K562 (cell line): ENCODE measurements around the gene OGFR. TPM values are rescaled to one million over a fixed set of nuclear protein-coding genes. Genes with fewer than 3 reads are reported as not detected.

Source experiments
- ATAC-seq: fragments of 200-7000 bp; cut with Tn5 transposase; 3 replicates; pipeline ENCODE4 v1.9.1; 2020; ENCODE audit warnings: moderate library complexity
- BruUV-seq: library from RNA; stranded (reverse); fragments of 400-500 nt; replicated peaks from 2 replicates; lab custom pipeline; 2021; lab: Mats Ljungman, UMichigan
- CTCF ChIA-PET: fragments of 300-600 bp; formaldehyde crosslinking; extraction: SDS; loops from one replicate; lab custom pipeline; 2021; ENCODE audit warnings: low intra/inter-chr PET ratio; lab: Yijun Ruan, JAX
- POLR2A ChIA-PET: fragments of 300-600, 350-650 bp; sonication (Branson Sonifier 250); formaldehyde crosslinking; extraction: SDS; loops from one replicate; lab custom pipeline; 2021; ENCODE audit warnings: antibody characterized with exemption, inconsistent platforms; lab: Yijun Ruan, JAX
- DNase-seq, 4 experiments: peaks; one replicate each; pipeline versions ENCODE4 v3.0.0 to v3.0.0-alpha.2; 2011 to 2018; ENCODE audit warnings: low spot score in 3 of 4, mixed read lengths in 3 of 4; ENCODE audit errors: extremely low read depth in 1 of 4
- FAIRE-seq: peaks from 2 replicates; lab custom pipeline; 2011; peaks lifted over from hg19 to GRCh38; lab: Jason Lieb, UNC
- H2AFZ ChIP-seq: 2 replicates; pipeline ENCODE4 v1.6.0; 2011; ENCODE audit warnings: low read depth, low read length, control low read depth, inconsistent platforms
- H3K27ac ChIP-seq: fragments of 200-600 bp; 3 replicates; pipeline ENCODE4 v1.8.0; 2011; ENCODE audit warnings: low read depth, mild to moderate bottlenecking, control low read depth, inconsistent platforms, low read length, moderate library complexity, mixed read lengths; ENCODE audit errors: extremely low read depth
- H3K27me3 ChIP-seq, 2 experiments: fragments of 300-600 bp in 1 of 2; 2 replicates in 1 of 2; 3 replicates in 1 of 2; pipeline versions ENCODE4 v1.6.0 to v1.8.0; 2011; ENCODE audit warnings: inconsistent platforms in 2 of 2, low read length in 2 of 2, mild to moderate bottlenecking in 1 of 2, mixed read lengths in 1 of 2, moderate library complexity in 1 of 2; ENCODE audit not compliant: control insufficient read depth in 2 of 2, insufficient read depth in 2 of 2
- H3K36me3 ChIP-seq: fragments of 300-600 bp; 3 replicates; pipeline ENCODE4 v1.8.0; 2011; ENCODE audit warnings: mild to moderate bottlenecking, low read length, inconsistent platforms; ENCODE audit not compliant: control insufficient read depth, insufficient read depth
- H3K4me1 ChIP-seq, 2 experiments: fragments of 200-600 bp in 1 of 2; replicated peaks in 1 of 2; 2 replicates in 1 of 2; 3 replicates in 1 of 2; pipeline versions ENCODE4 v1.5.1 to v1.8.0; 2011; ENCODE audit warnings: inconsistent platforms in 2 of 2, low read length in 2 of 2, mild to moderate bottlenecking in 1 of 2, mixed read lengths in 1 of 2, moderate library complexity in 1 of 2; ENCODE audit not compliant: control insufficient read depth in 2 of 2, insufficient read depth in 2 of 2
- H3K4me2 ChIP-seq: 2 replicates; pipeline ENCODE4 v1.6.1; 2011; ENCODE audit warnings: low read length, control low read depth, inconsistent platforms, mixed read lengths; ENCODE audit not compliant: insufficient read depth
- H3K4me3 ChIP-seq: fragments of 200-600 bp; sonication (generic), shearing (Covaris generic); 2 replicates; pipeline ENCODE4 v1.5.1; 2016; ENCODE audit warnings: control low read depth, inconsistent platforms
- H3K79me2 ChIP-seq: fragments of 200-600 bp; 3 replicates; pipeline ENCODE4 v1.8.0; 2011; ENCODE audit warnings: low read length, inconsistent platforms; ENCODE audit not compliant: control insufficient read depth, insufficient read depth
- H3K9ac ChIP-seq, 2 experiments: 2 replicates each; pipeline versions ENCODE4 v1.6.0 to v1.6.1; 2011; ENCODE audit warnings: low read depth in 2 of 2, low read length in 2 of 2, control low read depth in 1 of 2, inconsistent platforms in 1 of 2, mild to moderate bottlenecking in 1 of 2, mixed read lengths in 1 of 2; ENCODE audit not compliant: insufficient read depth in 1 of 2
- H3K9me1 ChIP-seq: one replicate; pipeline ENCODE4 v1.6.0; 2011; ENCODE audit warnings: inconsistent platforms, mild to moderate bottlenecking, low read length, moderate library complexity; ENCODE audit not compliant: control insufficient read depth, insufficient read depth
- H3K9me3 ChIP-seq: replicated peaks from 2 replicates; pipeline ENCODE4 v1.5.1; 2011; ENCODE audit warnings: low read depth, low read length, inconsistent platforms; ENCODE audit not compliant: control insufficient read depth, insufficient read depth
- H4K20me1 ChIP-seq: replicated peaks from 2 replicates; pipeline ENCODE4 v1.6.1; 2011; ENCODE audit warnings: low read length, inconsistent platforms, mixed read lengths; ENCODE audit not compliant: control insufficient read depth, insufficient read depth
- GABPA ChIP-seq: fragments of 200-800 bp; sonication (Bioruptor generic); conservative IDR thresholded peaks from 2 replicates; pipeline ENCODE4 v1.6.1; 2016; ENCODE audit warnings: low read depth, missing genetic modification characterization, missing compliant biosample characterization
- NCOA6 ChIP-seq: fragments of 450-650 bp; IDR thresholded peaks from 2 replicates; pipeline ENCODE4 v1.6.1; 2017; ENCODE audit warnings: mild to moderate bottlenecking
- RAD51 ChIP-seq: fragments of 450-650 bp; IDR thresholded peaks from 2 replicates; pipeline ENCODE4 v1.7.1; 2016; ENCODE audit warnings: low read depth, mild to moderate bottlenecking, borderline replicate concordance
- WGBS: fragments of 100-300 bp; shearing (Covaris generic); methylation state at CpG from one replicate; pipeline ENCODE4 v1.1.6; 2016; ENCODE audit warnings: low coverage, mixed read lengths; ENCODE audit not compliant: insufficient coverage; ENCODE audit errors: missing lambda C conversion rate; 5-methylcytosine and 5-hydroxymethylcytosine counted together
- in situ Hi-C: fragments of 300-500 bp; cut with MboI; formaldehyde crosslinking; loops from 4 replicates; pipeline ENCODE4 v1.15.0; 2018; ENCODE audit warnings: inconsistent platforms, mixed read lengths
- intact Hi-C: fragments of 100-400 bp; cut with micrococcal nuclease; formaldehyde crosslinking; loops from 2 replicates; pipeline ENCODE4 v1.14.2; 2022
- polyA plus RNA-seq, 8 experiments: library from polyadenylated mRNA; depleted of rRNA in 4 of 8; stranded (reverse) in 5 of 8; unstranded in 3 of 8; fragments of >200 nt; fragmentation: Nextera tagmentation in 2 of 8; fragmentation: Illumina TruSeq in 1 of 8; extraction: Ambion mirVana in 2 of 8; extraction: Trizol in 1 of 8; gene quantifications; 2 replicates each; pipeline versions ENCODE4 v1.2.1 to v1.2.3, GENCODE V29; 2011 to 2014; ENCODE audit warnings: inconsistent platforms in 1 of 8, missing spikeins in 1 of 8
- total RNA-seq, 7 experiments: library from RNA; depleted of rRNA in 6 of 7; stranded (reverse); fragments of >200 nt in 6 of 7; fragmentation: Illumina TruSeq in 2 of 7; extraction: Trizol in 2 of 7; gene quantifications; 2 replicates each; pipeline versions ENCODE4 v1.2.1 to v1.2.3, GENCODE V29; 2011 to 2021; ENCODE audit warnings: low replicate concordance in 1 of 7
- TF ChIP-seq, protein P1 (sequence below): fragments of 250-450 bp; sonication (Bioruptor Pico); IDR thresholded peaks from 2 replicates; pipeline ENCODE4 v1.4.0; 2020; ENCODE audit warnings: mild to moderate bottlenecking, moderate library complexity
- TF ChIP-seq, protein P2 (sequence below): fragments of 450-650 bp; IDR thresholded peaks from 2 replicates; pipeline ENCODE4 v1.7.1; 2018; ENCODE audit warnings: mild to moderate bottlenecking, low read depth; ENCODE audit not compliant: partially characterized antibody

Gene OGFR
- total and polyA plus RNA-seq, 9 of the 15 experiments (the other 6 are each of a cell fraction or from before 2014, with no cell fraction given): 0.39 to 56.3 (median 17.5) TPM

DNA sequence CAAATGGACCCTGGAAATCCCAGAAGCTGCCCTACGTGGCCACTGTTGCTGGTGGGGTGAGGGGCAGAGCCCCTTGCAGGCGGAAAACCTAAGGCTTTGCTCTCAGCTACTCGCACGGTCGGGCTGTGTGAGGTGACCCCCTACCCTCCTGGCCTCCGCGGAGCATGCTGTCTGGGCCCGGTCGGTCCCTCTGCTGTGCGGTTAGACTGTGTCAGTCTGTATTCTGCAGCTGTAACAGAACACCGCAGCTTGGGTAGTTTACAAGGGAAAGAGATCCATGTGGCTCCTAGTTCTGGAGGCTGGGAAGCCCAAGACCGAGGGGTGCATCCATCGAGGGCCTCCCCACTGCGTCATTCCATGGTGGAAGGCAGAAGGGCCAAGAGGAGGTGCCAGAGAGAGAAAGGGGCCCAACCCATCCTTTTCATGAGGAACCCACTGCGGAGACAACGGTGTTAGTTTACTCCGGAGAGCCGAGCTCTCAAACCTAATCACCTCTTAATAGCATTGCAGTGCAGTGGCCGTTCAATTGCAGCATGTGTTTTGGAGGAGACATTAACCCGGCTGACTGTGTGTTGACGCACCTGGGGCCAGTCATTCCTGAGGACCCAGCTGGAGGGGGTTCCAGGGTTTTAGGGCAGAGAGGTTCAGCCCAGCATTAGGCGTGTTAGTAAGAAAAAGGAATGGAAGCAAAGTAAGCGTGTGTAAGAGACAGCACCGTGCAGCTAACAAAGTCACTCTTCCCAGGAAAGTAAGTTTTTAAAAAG, 30.5 kb downstream of the OGFR start:
- Histone ChIP-seq H3K27ac (no peak overlapping the region), H3K79me2 (no peaks in the 10 kb centered on the region), H3K9me1 (no peaks in the 10 kb centered on the region), H3K4me2 (no peak overlapping the region), H3K36me3 (no peaks in the 10 kb centered on the region), H3K27me3 (peaks cover 0 to 9% of the 10 kb centered on the region in 2 experiments; a peak in 2 of 5 replicates), H2AFZ (no peak overlapping the region), H3K9ac (no peak overlapping the region; a peak in 1 of 4 replicates), H3K4me1 (peaks cover 15 to 61% of the 10 kb centered on the region in 2 experiments), H3K4me3 (no peak overlapping the region), H4K20me1 (no peaks in the 10 kb centered on the region), H3K9me3 (no peaks in the 10 kb centered on the region)
- TF ChIP-seq, protein P1, sequence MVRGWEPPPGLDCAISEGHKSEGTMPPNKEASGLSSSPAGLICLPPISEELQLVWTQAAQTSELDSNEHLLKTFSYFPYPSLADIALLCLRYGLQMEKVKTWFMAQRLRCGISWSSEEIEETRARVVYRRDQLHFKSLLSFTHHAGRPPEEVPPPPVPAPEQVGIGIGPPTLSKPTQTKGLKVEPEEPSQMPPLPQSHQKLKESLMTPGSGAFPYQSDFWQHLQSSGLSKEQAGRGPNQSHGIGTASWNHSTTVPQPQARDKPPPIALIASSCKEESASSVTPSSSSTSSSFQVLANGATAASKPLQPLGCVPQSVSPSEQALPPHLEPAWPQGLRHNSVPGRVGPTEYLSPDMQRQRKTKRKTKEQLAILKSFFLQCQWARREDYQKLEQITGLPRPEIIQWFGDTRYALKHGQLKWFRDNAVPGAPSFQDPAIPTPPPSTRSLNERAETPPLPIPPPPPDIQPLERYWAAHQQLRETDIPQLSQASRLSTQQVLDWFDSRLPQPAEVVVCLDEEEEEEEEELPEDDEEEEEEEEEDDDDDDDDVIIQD: no peak
- TF ChIP-seq GABPA (tag) (no peak), NCOA6 (no peak), RAD51 (no peak)
- TF ChIP-seq, protein P2, sequence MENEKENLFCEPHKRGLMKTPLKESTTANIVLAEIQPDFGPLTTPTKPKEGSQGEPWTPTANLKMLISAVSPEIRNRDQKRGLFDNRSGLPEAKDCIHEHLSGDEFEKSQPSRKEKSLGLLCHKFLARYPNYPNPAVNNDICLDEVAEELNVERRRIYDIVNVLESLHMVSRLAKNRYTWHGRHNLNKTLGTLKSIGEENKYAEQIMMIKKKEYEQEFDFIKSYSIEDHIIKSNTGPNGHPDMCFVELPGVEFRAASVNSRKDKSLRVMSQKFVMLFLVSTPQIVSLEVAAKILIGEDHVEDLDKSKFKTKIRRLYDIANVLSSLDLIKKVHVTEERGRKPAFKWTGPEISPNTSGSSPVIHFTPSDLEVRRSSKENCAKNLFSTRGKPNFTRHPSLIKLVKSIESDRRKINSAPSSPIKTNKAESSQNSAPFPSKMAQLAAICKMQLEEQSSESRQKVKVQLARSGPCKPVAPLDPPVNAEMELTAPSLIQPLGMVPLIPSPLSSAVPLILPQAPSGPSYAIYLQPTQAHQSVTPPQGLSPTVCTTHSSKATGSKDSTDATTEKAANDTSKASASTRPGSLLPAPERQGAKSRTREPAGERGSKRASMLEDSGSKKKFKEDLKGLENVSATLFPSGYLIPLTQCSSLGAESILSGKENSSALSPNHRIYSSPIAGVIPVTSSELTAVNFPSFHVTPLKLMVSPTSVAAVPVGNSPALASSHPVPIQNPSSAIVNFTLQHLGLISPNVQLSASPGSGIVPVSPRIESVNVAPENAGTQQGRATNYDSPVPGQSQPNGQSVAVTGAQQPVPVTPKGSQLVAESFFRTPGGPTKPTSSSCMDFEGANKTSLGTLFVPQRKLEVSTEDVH: no peak
- DNase-seq: no peak
- ChIA-PET POLR2A (interaction anchor here (0.5 to 0.9 kb wide), 4 partner anchors 11 to 233 kb away, joined by 3 read pairs; no protein-coding TSS in a partner anchor), CTCF (no interaction called here)
- intact Hi-C loops: no loop called here
- WGBS: 46% methylated on average over 23 of the region's 24 CpGs
- ATAC-seq: no peak
- no peak for FAIRE-seq
- no TSS peak for BruUV-seq
- in situ Hi-C loops: no loop called here
